A204.1 (cell line): ENCODE measurements around the gene MOB4.
A peak's percentile ranks its signal among the peaks of the same experiment; 100 is the strongest.
"Not testable (repeated sequence)": the region's sequence is repeated elsewhere in the genome, so short reads cannot be mapped to it uniquely, and the experiment has no call there.

ENCODE experiments used
- FAIRE-seq: peaks from 2 replicates; lab custom pipeline; 2012; peaks lifted over from hg19 to GRCh38; lab: Jason Lieb, UNC

MOB4 gene

GRCh38 chr2:197515739-197516392, at the start of gene MOB4:
MOB4 (plus strand) TSS chr2:197516066; CDS start chr2:197516087, 21 bp downstream.
- FAIRE-seq: no peak

GRCh38 chr2:197472166-197472565, 43.7 kb upstream of the MOB4 start:
- FAIRE-seq: no peak

GRCh38 chr2:197477797-197478196, 38.1 kb upstream of the MOB4 start:
- FAIRE-seq: no peak

GRCh38 chr2:197480165-197481036, 35.5 kb upstream of the MOB4 start:
- FAIRE-seq: no peak

DNA sequence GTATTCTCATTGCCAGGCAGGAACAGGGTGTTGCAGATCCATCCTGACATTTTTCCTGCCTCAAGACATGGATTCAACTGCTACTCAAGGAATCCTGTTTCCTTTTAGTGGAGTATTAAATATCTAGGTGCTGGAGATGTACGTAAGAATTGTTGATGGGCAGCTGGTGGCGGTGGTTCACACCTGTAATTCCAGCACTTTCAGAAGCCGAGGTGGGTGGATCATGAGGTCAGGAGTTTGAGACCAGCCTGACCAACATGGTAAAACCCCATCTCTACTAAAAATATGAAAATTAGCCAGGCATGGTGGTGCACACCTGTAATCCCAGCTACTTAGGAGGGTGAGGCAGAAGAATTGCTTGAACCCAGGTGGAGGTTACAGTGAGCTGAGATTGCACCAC, 31.6 kb upstream of the MOB4 start:
- FAIRE-seq: not testable (repeated sequence)

DNA sequence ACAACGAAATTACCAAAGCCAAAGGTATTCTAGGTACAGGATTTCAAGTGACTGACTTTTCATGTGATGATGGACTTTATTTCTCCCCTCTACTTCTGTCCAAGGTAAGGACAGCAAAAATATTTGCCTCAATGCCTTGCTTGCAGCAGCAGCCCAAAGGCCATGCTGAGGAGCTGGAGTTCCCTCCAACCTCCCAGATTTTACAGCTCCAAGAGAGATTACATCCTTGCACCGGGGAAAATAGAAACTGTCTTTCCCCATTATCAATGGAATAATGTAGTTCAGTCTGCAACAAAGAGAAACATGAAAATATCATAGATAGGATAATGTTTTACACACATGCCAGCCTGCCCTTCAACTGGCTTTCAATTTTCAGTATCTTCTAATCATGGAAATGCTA, 29.7 kb upstream of the MOB4 start:
- FAIRE-seq: no peak

- FAIRE-seq: no peak
These were observed 28.5 kb upstream of the MOB4 start for GRCh38 chr2:197487385-197487784.

DNA sequence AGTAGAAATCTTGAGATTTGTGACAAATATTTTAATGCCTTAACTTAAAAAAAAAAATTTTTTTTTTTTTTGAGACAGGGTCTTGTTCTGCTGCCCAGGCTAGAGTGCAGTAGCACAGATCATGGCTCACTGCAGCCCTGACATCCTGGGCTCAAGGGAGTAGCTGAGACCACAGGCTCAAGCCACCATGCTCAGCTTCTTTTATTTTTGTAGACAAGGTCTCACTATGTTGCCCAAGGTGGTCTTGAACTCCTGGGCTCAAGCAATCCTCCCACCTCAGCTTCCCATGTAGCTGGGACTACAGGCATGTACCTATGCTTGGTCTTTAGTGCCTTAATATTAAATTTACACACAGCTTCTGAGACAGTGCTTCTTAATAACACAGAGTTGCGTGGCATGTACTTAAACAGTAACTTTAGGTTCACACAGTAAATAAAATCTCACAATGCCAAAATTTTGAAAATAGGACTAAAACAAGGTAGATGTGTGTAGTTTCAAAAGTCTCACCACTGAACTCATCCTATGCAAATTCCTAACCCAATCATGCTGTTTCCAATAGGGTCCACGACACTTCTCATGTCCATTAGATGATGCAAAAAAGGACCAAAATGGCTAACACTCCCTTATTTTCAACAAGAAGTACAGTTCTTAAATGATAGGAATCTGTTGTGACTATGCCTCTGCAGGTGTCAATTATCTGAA, 20.3 kb upstream of the MOB4 start:
- FAIRE-seq: no peak

DNA sequence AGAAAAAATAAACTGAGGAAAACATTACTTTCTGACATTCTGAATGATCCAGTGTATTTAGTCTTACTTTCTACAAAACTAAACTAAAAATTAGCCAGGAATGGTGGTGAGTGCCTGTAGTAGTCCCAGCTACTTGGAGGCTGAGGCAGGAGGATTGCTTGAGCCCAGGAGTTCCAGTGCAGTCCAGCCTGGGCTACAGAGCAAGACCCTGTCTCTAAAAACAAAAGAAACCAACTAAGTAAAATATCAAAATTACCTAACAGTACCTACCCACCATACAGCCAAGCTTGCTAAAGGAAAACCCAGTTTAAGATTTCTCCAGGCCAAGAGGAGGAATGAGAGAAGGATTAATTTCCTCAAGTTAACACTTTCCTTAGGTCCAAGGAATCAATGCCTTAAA, 19.2 kb upstream of the MOB4 start:
- no peak for FAIRE-seq

GRCh38 chr2:197497326-197497725, 18.5 kb upstream of the MOB4 start:
- no peak for FAIRE-seq

- no peak for FAIRE-seq
These were observed 17.5 kb upstream of the MOB4 start for GRCh38 chr2:197498235-197498936.

GRCh38 chr2:197498937-197499593, 16.8 kb upstream of the MOB4 start:
- FAIRE-seq: no peak

DNA sequence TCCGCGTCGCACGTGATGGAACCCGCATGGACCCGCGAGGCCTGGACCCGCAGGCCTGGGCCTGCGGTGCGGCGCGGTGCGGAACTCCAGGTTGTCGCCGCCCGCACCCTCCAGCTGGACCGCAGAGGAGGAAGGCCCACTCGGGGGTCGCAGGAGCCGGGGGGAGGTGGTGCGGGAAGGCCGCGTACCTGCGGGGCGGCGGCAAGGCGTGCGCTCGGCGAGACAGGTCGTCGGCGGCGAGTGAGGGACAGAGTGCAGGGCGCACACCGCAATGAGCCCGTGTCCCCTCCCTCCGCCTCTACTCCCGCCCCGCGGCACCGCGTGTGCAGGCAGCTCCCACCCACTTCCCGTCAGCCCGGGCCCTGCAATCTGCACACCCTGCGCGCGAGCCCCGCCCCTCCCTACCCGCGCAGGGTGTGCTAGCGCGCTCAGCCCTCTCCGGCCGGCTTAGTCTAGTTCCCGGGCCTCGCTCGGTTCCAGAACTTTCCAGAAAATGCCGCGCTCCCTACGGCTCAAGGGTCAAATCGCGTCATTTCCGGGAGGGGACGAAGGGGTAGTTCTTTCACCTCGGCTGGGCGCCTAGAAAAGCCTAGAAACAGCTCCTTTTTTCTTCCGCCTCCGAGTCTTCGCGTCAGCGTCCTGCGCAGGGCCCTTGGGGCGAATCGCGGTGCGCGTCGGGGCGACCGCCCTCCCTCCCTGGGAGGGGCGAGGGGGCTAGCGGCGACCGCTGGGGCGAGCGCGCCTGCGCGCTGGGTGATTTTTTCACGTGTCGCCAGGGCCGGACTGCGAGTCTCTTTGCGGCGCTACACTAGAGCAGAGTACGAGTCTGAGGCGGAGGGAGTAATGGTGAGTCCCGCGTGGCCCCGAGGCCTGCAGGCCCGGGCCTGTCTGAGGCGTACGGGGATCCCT, 16.0 kb upstream of the MOB4 start, which contains the start of the genes HSPD1 and HSPE1:
TSS of gene HSPD1 (minus strand) at position 247 of the 909 bp plus-strand sequence. CDS start 992 bp downstream, outside the sequence.
TSS of gene HSPE1 (plus strand) at position 786 of the 909 bp plus-strand sequence. CDS start at position 844, 58 bp downstream.
- peak; percentile 79 for FAIRE-seq

DNA sequence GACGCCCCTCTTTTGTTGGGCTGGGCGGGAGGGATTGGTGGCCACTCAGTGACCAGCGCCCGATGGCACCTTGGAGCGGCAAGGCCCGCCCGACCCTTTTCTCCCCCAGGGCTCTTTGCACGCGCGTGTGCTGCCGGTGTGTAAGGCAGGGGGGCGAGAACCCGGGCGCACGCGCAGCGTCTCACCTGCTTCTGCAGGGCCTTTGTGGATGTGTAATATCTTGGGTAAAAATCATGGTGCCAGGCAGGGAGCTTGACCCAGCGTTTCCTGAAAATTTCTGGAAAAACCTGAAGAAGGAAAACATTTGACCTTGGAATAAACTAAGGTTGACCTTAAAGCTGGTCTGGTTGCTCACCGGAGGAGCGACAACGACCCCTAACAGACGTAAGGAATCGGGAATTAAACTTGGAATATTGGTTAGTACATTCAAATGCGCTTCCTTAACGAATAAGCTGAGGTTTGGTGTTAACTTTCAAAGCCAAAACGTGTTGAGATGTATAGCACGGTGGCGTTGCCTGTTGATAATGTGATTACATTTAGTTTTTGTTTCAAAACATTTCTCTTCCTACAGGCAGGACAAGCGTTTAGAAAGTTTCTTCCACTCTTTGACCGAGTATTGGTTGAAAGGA, 15.2 kb upstream of the MOB4 start:
- no peak for FAIRE-seq

DNA sequence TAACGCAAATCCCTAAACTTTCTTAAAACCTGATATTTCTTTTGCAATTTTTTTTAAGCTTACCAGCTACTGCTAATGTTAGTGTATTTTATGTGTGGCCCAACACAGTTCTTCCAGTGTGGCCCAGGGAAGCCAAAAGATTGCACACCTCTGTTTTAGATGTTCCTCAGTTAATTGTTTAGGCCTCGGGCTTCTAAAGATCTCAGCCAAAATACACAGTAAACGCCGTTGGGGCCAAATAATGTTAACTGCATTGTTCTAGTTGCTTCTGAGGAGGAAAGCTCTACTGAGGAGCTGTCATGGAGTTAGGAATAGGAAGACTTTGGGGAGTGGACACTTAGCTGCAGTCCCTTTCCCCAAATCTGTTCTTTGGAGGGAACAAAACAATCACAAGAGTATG, 13.7 kb upstream of the MOB4 start:
- FAIRE-seq: no peak

DNA sequence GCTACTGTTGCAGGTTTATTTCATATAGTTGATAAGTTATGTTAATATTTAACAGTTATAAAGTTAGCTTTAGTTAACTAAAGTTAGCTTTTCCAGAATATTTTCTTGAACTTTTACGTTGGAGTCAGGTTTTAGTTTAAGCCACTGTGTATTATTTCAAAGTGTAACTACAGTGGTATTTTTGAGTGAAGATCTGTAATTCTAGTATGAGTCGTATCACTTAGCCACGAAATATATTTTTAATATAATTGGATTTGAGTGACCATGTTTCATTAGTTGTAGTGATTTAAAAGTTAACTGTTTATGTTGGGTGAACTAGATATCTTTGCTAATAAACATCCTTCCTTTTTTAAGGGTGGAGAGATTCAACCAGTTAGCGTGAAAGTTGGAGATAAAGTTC, 13.2 kb upstream of the MOB4 start:
- no peak for FAIRE-seq

- no peak for FAIRE-seq
These were observed 11.9 kb upstream of the MOB4 start for GRCh38 chr2:197504000-197504399.

DNA sequence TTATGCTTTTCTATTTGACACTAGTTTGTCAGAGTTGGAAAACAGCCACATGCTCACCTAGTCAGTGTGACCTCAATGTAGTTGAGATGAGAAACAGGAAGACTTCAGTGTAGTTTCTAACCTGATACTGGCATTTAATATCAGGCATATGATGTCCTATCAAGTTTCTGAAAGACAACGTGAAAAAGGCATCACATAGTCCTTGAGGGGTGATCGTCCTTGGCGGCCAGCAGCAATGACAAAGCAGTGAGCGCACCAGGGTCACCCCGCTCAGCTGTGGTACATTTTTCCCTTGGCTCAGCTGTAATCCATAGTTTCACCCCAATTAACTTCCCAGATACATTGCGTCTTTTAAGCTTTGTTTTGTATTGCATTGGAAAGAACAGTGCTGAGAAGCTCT, 11.4 kb upstream of the MOB4 start:
- FAIRE-seq: no peak

GRCh38 chr2:197506658-197507057, 9.2 kb upstream of the MOB4 start:
- FAIRE-seq: no peak

DNA sequence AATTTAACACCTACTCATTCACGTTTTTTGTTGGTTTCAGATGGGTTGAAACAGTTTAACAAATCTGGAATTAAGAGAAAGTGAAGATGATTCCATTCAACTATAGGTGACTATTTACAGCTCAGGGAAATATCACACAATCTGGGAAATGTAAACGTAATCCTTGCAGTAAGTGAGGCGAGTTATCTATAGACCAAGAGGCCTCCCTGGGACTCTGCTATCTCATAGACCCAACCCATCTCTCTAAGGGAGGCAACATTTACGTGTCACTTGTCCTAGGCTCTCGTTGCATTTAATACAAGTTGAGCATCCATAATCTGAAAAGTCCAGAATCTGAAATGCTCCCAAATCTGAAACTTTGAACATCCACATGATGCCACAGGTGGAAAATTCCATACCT, 2.0 kb upstream of the MOB4 start:
- no peak for FAIRE-seq
